Memory B cell (primary cell): ENCODE measurements around the gene DOP1B.
"Not testable (repeated sequence)": the region's sequence is repeated elsewhere in the genome, so short reads cannot be mapped to it uniquely, and the experiment has no call there.

Experiments used
- ATAC-seq: fragments of 150-1000 bp; cut with Tn5 transposase; 2 replicates; pipeline ENCODE4 v1.10.0; 2021; ENCODE audit warnings: low read depth, mild to moderate bottlenecking, moderate library complexity
- DNase-seq, 2 donors: peaks; one replicate each; pipeline ENCODE4 v3.0.0; 2022; ENCODE audit warnings: low spot score in 2 of 2
- H3K27ac Mint-ChIP-seq: one replicate; pipeline ENCODE4 v1.8.0; 2022; ENCODE audit warnings: mild to moderate bottlenecking, moderate library complexity, mixed read lengths
- H3K27me3 Mint-ChIP-seq: one replicate; pipeline ENCODE4 v1.8.0; 2022; ENCODE audit warnings: mixed read lengths
- H3K36me3 Mint-ChIP-seq: one replicate; pipeline ENCODE4 v1.8.0; 2022; ENCODE audit warnings: mild to moderate bottlenecking, mixed read lengths
- H3K4me1 Mint-ChIP-seq: one replicate; pipeline ENCODE4 v1.8.0; 2022; ENCODE audit warnings: mixed read lengths
- H3K4me3 Mint-ChIP-seq: one replicate; pipeline ENCODE4 v1.8.0; 2022; ENCODE audit warnings: mild to moderate bottlenecking, moderate library complexity, mixed read lengths
- H3K9me3 Mint-ChIP-seq: one replicate; pipeline ENCODE4 v1.8.0; 2022; ENCODE audit warnings: mixed read lengths

Gene DOP1B

DNA sequence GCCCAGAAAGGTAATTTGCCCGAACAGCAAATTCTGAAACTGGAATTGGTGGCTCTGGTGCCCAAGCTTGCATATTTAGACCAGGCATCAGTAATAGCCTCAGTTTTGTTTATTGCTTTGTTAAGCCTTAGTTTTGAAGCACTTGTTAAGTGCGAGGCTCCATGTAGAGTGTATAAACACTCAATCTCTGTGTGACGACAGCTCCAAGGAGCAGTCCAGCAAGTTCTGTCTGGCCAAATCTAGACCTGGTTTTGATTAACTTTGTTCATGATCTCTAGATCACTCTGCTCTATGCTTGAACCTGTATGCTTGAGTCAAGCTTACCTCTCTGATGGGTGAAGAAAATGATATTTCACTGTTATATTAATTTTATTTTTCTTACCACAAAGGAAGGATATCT lies 37.4 kb downstream of the DOP1B start:
- Mint-ChIP-seq H3K27ac (no peak overlapping the region), H3K27me3 (no peaks in the 10 kb centered on the region), H3K9me3 (no peaks in the 10 kb centered on the region), H3K36me3 (peaks cover 15% of the 10 kb centered on the region), H3K4me1 (peaks cover 8% of the 10 kb centered on the region), H3K4me3 (no peak overlapping the region)
- no peak for DNase-seq
- no peak for ATAC-seq

DNA sequence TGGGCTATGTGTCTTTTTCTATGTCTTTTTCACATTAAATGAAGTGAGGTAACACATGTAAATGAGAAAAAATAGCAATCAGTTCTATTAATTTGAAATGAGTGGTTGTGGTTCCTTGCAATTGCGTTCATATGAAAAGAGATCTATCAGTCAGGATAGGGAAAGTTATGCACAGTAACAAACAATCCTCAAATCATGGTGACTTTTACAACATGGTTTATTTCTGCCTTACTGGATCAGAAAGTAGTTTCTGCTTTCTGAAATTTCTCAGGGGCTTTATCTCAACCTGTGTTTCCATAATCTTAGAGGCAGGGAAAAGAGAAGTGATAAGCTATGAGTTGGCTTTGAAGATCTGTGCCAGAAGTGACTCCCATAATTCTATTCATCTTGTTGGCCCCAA lies 39.0 kb downstream of the DOP1B start:
- Mint-ChIP-seq H3K27ac (no peak overlapping the region), H3K4me1 (peaks cover 8% of the 10 kb centered on the region), H3K9me3 (no peaks in the 10 kb centered on the region), H3K36me3 (peaks cover 23% of the 10 kb centered on the region), H3K27me3 (no peaks in the 10 kb centered on the region), H3K4me3 (no peak overlapping the region)
- DNase-seq = no peak
- no peak for ATAC-seq

DNA sequence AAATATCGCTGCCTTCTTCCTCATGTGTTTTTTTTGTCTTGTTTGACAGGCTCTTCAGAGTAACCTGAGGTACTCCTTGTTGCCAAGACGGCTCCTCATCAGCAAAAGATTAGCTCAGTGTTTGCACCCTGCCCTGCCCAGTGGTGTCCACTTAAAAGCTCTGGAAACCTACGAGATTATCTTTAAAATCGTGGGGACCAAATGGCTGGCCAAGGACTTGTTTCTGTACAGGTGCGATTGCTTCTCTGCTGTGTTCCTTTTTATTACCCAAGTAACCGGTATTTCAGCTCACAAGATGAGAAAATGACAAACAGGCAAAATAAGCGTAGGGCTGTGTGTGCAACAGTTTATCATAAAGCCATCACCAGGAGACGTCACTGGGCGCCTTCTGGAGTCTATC lies 42.4 kb downstream of the DOP1B start:
- no peak for ATAC-seq
- Mint-ChIP-seq H3K9me3 (no peaks in the 10 kb centered on the region), H3K27me3 (no peaks in the 10 kb centered on the region), H3K27ac (no peak overlapping the region), H3K36me3 (peaks cover 27% of the 10 kb centered on the region), H3K4me3 (no peak overlapping the region), H3K4me1 (peaks cover 6% of the 10 kb centered on the region)
- no peak for DNase-seq

DNA sequence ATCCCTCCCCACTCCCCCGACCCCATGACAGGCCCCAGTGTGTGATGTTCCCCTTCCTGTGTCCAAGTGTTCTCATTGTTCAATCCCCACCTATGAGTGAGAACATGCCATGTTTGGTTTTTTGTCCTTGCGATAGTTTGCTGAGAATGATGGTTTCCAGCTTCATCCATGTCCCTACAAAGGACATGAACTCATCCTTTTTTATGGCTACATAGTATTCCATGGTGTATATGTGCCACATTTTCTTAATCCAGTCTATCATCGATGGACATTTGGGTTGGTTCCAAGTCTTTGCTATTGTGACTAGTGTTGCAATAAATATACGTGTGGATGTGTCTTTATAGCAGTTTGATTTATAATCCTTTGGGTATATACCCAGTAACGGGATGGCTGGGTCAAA lies 43.0 kb downstream of the DOP1B start:
- H3K4me1 Mint-ChIP-seq, H3K4me3 Mint-ChIP-seq, H3K27me3 Mint-ChIP-seq, DNase-seq, H3K9me3 Mint-ChIP-seq, H3K27ac Mint-ChIP-seq, ATAC-seq: not testable (repeated sequence)
- H3K36me3 Mint-ChIP-seq = peaks cover 27% of the 10 kb centered on the region

DNA sequence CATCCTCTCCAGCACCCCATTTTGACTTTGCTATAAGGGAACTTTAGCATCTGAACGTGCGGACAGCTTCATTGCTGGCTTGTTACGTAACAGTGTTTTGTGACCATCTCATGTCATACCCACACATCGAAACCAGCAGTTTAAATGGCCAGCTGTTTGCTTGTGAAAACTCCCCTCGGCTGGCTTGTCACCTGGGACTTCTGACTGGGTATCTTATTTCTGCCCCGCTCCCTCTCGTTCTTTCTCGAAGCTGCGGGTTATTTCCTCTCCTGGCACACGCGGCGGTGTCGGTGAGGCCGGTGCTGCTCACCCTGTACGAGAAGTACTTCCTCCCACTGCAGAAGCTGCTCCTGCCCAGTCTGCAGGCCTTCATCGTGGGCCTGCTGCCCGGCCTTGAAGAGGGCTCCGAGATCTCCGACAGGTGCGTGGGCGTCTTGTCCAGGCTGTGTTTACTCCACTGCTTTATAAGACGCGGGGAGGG lies 43.5 kb downstream of the DOP1B start:
- Mint-ChIP-seq H3K36me3 (peaks cover 28% of the 10 kb centered on the region), H3K4me1 (peaks cover 6% of the 10 kb centered on the region), H3K9me3 (no peaks in the 10 kb centered on the region), H3K27me3 (no peaks in the 10 kb centered on the region), H3K4me3 (no peak overlapping the region), H3K27ac (no peak overlapping the region)
- ATAC-seq = no peak
- DNase-seq = no peak

DNA sequence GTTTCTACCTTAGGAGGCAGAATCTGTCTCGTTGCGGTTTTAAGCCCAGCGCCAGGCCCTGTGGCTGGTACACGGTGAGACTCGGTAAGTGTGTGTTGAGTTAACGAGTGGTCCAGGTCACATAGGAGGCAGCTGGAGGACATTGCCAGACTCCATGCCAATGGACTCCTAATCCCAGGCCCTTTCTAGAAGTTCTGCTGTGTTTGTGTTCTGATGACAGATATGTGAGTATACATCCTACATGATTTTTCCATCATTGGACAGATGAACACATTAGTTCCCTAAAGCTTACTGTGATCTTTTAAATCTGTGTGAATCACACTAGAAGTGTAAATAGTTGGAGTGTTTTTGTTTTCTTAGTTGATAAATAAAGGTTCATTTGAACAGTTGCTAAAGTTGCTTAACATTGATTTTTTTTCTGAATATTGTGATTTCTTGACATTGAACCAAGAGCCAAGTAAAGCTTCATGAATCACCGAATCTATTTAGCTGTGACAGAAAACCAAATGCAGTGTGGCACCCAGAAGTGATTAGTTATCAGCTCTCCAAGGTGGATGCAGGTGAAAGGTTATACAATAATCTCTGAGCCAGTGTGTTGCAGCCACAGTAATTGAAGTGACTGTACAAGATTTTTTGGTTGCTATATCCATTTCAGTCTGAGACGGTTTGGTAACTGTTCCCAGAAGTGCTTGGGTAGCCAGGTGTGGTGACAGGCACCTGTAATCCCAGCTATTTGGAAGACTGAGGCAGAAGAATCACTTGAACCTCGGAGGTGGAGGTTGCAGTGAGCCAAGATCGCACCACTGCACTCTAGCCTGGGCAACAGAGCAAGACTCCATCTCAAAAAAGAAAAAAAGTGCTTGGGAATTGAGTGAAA lies 46.3 kb downstream of the DOP1B start:
- H3K27ac Mint-ChIP-seq = peak overlapping the region; percentile 73
- H3K36me3 Mint-ChIP-seq = peaks cover 25% of the 10 kb centered on the region
- H3K9me3 Mint-ChIP-seq = no peaks in the 10 kb centered on the region
- ATAC-seq = no peak
- H3K4me1 Mint-ChIP-seq = peaks cover 2% of the 10 kb centered on the region
- H3K4me3 Mint-ChIP-seq = no peak overlapping the region
- H3K27me3 Mint-ChIP-seq = no peaks in the 10 kb centered on the region
- DNase-seq = no peak

DNA sequence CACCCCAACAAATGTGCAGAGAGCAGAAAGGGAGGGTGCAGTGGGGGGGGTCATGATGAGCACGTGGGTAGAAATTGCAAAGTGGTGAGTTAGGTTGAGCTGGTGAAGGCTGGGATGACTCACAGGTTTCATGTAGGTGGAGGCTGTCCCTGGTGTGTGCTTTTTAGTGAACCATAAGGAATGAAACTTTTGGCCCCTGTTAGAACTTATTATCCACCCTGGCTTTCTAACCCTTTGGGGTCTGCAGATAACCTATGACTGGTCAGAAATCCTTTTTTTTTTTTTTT lies 46.9 kb downstream of the DOP1B start:
- Mint-ChIP-seq H3K27me3 (no peaks in the 10 kb centered on the region), H3K36me3 (peaks cover 26% of the 10 kb centered on the region), H3K27ac (peak overlapping the region; percentile 73), H3K4me1 (peaks cover 2% of the 10 kb centered on the region), H3K9me3 (no peaks in the 10 kb centered on the region), H3K4me3 (no peak overlapping the region)
- no peak for ATAC-seq
- no peak for DNase-seq

DNA sequence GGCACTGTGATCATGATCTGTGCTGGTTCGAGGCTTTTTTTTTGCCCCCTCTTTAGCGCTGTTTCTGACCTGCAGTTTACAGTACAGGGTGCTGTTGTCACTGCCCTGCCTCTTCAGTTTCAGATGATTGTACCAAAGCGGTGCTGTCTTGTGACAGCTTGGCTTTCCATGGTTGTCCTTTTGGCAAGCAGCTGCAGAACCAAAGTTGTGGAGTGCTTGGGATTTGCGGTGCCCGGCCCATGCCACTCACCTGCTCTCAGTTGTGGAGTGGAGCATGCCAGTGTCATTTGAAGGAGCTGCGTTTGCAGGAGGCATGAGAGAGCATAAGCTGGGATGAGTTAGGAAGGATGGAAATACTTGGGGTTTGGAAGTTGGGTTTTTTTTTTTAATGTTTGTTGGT lies 48.4 kb downstream of the DOP1B start:
- peaks cover 7% of the 10 kb centered on the region for H3K4me1 Mint-ChIP-seq
- no peaks in the 10 kb centered on the region for H3K27me3 Mint-ChIP-seq
- ATAC-seq (no peak), DNase-seq (no peak)
- no peaks in the 10 kb centered on the region for H3K9me3 Mint-ChIP-seq
- H3K36me3 Mint-ChIP-seq = peaks cover 23% of the 10 kb centered on the region
- H3K4me3 Mint-ChIP-seq = no peak overlapping the region
- peak overlapping the region; percentile 21 for H3K27ac Mint-ChIP-seq

DNA sequence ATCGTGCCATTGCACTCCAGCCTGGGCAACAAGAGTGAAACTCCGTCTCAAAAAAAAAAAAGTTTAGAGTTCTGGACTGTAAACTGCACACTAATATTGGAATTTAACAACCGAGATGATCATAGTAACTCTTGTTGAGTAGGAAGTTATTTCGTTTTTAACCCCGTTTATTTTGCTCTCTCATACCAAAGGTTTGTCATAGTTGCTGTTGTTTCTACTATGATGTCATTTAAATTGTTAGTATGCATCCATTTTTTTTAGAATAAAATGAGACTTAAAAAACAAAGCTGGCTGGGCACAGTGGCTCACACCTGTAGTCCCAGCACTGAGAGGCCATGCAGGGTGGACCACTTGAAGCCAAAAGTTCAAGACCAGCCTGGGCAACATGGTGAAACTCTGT lies 49.3 kb downstream of the DOP1B start:
- Mint-ChIP-seq H3K36me3 (peaks cover 24% of the 10 kb centered on the region), H3K9me3 (no peaks in the 10 kb centered on the region), H3K4me3 (no peak overlapping the region), H3K27ac (no peak overlapping the region), H3K27me3 (no peaks in the 10 kb centered on the region), H3K4me1 (peaks cover 10% of the 10 kb centered on the region)
- DNase-seq = no peak
- no peak for ATAC-seq
